Sigmoid colon (tissue), 4 donors: ENCODE results near the gene NGF.

Source experiments
- EP300 ChIP-seq, 4 donors: sonication (generic); formaldehyde crosslinking; IDR thresholded peaks; one replicate each; pipeline ENCODE4 v1.6.1; 2017; ENCODE audit warnings: antibody characterized with exemption in 4 of 4
- POLR2A ChIP-seq, 2 donors: fragments of 450-650 bp; IDR thresholded peaks; one replicate each; pipeline ENCODE4 v1.6.1; 2016; ENCODE audit warnings: antibody characterized with exemption in 2 of 2, mild to moderate bottlenecking in 2 of 2, moderate library complexity in 2 of 2
- POLR2AphosphoS5 ChIP-seq, 4 donors: sonication (generic); formaldehyde crosslinking; IDR thresholded peaks; one replicate each; pipeline ENCODE4 v1.6.1; 2017; ENCODE audit warnings: antibody characterized with exemption in 4 of 4
- TF ChIP-seq, protein P1 (sequence below), 4 experiments: fragments of 450-650 bp in 3 of 4; fragments of 200-600 bp in 1 of 4; IDR thresholded peaks; one replicate each; pipeline ENCODE4 v1.5.1; 2016 to 2019; ENCODE audit warnings: antibody characterized with exemption in 4 of 4, mild to moderate bottlenecking in 3 of 4, moderate library complexity in 2 of 4

DNA sequence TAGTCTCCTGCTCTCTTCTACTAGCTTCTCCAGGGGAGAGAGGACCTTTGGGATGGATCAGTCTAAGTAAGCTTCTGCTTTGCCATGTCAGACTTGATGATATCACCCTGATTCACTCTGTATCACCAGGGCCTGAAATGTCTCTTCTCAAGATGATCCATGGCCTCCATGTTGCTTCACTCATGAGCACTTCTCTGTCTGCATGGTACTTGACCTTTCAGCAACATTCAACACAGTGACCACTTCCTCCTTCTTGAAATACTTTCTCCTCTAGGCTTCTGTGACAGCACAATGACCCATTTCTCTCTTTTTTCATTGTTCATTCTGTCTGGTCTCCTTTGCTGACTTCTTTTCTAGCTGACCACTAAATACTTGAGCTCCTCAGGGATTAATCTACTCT lies 35.3 kb upstream of the NGF start:
- no peak for TF ChIP-seq POLR2A (IDR thresholded peaks at IDR 0.05)
- no peak for TF ChIP-seq EP300 (IDR thresholded peaks at IDR 0.05)
- TF ChIP-seq, protein P1, sequence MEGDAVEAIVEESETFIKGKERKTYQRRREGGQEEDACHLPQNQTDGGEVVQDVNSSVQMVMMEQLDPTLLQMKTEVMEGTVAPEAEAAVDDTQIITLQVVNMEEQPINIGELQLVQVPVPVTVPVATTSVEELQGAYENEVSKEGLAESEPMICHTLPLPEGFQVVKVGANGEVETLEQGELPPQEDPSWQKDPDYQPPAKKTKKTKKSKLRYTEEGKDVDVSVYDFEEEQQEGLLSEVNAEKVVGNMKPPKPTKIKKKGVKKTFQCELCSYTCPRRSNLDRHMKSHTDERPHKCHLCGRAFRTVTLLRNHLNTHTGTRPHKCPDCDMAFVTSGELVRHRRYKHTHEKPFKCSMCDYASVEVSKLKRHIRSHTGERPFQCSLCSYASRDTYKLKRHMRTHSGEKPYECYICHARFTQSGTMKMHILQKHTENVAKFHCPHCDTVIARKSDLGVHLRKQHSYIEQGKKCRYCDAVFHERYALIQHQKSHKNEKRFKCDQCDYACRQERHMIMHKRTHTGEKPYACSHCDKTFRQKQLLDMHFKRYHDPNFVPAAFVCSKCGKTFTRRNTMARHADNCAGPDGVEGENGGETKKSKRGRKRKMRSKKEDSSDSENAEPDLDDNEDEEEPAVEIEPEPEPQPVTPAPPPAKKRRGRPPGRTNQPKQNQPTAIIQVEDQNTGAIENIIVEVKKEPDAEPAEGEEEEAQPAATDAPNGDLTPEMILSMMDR (IDR thresholded peaks at IDR 0.05) = no peak
- no peak for TF ChIP-seq POLR2AphosphoS5 (IDR thresholded peaks at IDR 0.05)
